Skeletal muscle cell (primary cell): ENCODE results near the gene DENND1A.

ENCODE experiments used
- DNase-seq: peaks from one replicate; pipeline ENCODE4 v3.0.0-alpha.2; 2010; ENCODE audit warnings: low read depth
- H3K4me3 ChIP-seq: 2 replicates; pipeline ENCODE4 v1.5.1; 2011; ENCODE audit warnings: low read depth, mild to moderate bottlenecking, control low read depth, low read length, moderate library complexity

The DENND1A gene

GRCh38 chr9:123421186-123421585, 508.7 kb downstream of the DENND1A start:
- no peak overlapping the region for H3K4me3 ChIP-seq
- DNase-seq: no peak

- no peak for DNase-seq
- H3K4me3 ChIP-seq: no peak overlapping the region
Observed at GRCh38 chr9:123420592-123421111, 509.3 kb downstream of the DENND1A start.

DNA sequence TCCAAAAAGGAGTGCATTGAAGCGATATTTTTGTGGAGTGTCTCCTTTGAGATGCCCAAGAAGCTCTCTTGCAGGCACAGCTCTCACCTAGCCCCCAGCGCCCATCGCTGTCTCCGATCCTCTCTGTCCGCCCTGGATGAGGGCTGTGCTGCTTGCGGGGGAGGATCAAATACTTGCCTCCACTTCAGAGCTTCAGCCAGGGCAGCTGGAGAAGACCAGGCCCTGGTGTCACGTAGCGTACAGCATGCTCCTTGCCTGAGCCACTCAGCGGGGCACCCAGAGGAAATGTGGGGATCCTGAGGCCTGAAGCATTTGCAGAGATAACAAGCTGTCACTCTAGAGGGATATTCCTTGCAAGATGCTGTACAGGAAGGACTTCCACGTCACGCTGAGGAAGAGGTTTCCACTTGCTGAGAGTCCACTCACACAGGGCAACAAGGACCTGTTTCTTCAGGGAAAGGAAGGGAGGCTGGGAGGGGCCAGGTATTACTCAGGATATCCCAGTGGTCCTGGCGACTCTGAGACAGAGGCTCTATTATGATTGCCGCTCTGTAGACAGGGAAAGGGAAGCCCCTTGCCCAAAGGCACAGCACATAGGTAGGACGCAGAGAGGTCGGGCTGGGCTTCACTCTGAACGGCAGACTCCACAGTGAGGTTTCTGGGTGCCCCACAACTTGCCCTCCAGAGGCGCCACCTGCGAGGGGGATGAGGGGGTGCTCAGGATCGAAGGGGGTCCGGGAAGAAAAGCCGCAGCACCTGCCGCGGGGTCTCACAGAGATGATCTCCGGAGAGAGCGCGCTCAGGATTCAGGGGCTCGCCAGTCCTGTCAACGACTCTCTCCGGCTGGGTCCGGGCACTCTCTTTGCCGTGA, 510.0 kb downstream of the DENND1A start:
- DNase-seq: no peak
- H3K4me3 ChIP-seq: no peak overlapping the region

- no peak for DNase-seq
- H3K4me3 ChIP-seq: no peak overlapping the region
Observed at GRCh38 chr9:123419091-123419490, 510.8 kb downstream of the DENND1A start.

GRCh38 chr9:123418506-123418905, 511.4 kb downstream of the DENND1A start:
- no peak for DNase-seq
- H3K4me3 ChIP-seq: no peak overlapping the region

DNA sequence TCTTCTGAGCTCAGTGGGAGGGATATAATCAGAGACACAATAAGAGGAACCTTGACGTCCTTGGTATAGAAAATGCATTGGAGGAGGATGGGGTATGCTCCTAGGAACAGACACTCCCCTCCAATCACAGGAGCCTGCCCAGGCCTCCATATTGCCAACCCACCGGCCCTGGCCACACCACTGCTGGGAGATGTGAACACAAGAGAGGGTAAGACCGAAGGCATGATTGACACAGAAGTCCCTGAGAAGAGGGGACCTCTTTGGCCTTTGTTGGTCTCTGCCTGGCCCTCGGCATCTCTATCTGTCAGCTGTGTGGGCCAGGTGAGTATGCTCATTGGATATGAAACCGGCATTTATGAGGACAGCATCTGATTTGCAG, 511.9 kb downstream of the DENND1A start:
- no peak overlapping the region for H3K4me3 ChIP-seq
- no peak for DNase-seq

GRCh38 chr9:123417289-123418051, 512.5 kb downstream of the DENND1A start:
- H3K4me3 ChIP-seq: no peak overlapping the region
- no peak for DNase-seq

DNA sequence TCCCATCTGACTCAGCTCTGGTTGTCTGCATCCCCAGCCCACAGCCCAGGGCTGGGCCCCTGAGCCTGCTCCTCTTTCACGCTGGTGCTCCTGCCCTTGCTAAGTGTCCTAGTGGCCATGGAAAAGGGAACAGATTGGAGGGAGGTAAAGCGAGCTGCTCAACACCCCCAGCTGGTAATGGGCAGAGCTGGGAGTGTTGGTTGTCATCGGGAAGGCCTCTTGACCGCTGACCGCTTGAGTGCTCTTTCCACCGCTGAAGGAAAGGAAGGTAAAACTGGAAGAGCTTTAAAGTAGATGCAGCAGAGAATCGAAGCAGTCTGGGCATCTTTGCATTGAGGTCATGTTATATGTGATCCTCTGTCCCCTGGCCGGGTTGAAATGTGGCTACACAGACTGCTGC, 513.8 kb downstream of the DENND1A start:
- no peak for DNase-seq
- no peak overlapping the region for H3K4me3 ChIP-seq

DNA sequence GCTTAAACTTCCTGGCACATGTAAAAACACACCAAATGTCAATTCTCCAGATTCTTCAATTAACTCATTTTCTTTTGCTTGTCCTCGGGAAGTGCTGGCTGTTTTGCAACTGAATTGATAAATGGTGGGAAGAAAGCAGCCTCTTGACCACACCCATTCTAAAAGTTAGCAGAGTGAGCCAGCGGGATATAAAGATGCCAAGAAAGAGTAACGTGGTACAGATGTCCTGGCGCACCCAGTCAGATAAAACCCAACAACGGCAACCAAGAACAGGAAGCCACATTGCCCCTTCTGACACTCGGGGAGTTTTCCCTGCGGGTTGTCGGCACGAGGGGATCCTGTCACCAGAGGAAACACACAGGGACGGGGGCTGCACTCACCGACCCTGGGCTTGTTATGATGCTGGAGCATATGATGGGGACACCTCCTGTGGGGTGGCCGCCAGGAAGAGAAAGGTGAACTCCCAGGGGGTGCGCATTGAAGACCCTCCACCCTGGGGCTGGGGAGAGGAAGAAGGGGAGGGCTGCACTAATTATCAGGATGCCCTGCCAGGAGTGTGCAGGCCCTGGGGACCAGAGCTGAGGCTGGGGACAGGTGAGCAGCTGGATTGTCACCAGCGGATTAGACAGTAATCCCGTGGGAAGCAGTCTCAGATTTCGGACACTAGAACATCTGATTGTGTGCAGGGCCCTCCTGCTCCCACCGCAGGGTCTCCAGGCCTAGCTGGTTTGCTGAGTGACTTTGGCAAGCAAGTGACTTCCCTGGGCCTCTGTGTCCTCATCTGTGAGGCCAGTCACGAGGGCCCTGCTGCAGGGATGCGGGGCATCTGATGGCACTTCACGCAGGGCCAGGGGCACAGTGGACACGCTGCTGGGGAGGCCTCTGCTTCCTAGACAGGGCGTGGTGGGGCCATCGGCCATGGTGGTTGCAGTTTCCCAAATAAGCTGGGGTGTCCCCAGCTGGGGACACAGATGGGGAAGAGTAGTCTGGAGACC, 514.7 kb downstream of the DENND1A start:
- no peak overlapping the region for H3K4me3 ChIP-seq
- DNase-seq: no peak

DNA sequence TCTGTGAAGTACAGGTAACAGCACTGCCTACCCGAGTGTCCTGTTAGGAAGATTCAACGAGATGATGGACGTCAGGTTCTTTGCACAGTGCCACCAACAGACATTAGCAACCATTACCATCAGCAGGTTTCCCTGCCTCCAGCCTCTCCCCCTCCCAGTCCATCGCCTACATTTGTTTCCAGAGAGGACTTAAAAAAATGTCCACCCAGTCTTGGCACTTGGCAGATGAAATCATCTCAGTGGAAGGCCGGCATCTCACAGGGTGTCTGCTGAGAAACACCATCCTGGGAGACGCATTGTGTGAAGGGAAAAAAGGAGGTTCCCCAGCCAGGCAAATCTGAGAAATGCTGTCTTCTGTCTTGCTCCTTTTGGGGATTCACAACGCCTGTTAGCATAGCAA, 515.7 kb downstream of the DENND1A start:
- DNase-seq: no peak
- no peak overlapping the region for H3K4me3 ChIP-seq

GRCh38 chr9:123412171-123412820, 517.6 kb downstream of the DENND1A start:
- DNase-seq: no peak
- no peak overlapping the region for H3K4me3 ChIP-seq

GRCh38 chr9:123411636-123412035, 518.3 kb downstream of the DENND1A start:
- no peak for DNase-seq
- no peak overlapping the region for H3K4me3 ChIP-seq

DNA sequence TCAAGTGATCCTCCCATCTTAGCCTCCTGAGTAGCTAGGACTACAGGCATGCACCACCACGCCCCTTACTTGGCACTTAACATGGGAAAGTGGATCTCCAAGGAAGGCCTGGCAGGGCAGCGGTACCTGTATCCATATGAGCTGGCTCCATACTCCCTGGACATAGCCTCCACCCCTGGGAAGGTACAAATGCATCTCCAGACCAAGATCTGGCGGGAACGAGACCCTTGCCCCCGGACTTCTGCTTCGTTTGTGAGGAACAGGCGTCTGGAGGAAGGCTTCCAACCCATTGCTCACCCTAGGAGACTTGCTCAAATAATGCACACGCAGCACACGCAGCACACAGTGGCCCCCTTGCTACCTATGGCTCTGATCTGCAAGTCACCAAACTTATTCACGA, 518.7 kb downstream of the DENND1A start:
- no peak overlapping the region for H3K4me3 ChIP-seq
- no peak for DNase-seq

GRCh38 chr9:123410281-123410910, 519.5 kb downstream of the DENND1A start:
- H3K4me3 ChIP-seq: no peak overlapping the region
- no peak for DNase-seq

- no peak overlapping the region for H3K4me3 ChIP-seq
- no peak for DNase-seq
Observed at GRCh38 chr9:123408313-123409262, 521.3 kb downstream of the DENND1A start.

- H3K4me3 ChIP-seq: no peak overlapping the region
- DNase-seq: no peak
Observed at GRCh38 chr9:123407217-123407851, 522.6 kb downstream of the DENND1A start.

DNA sequence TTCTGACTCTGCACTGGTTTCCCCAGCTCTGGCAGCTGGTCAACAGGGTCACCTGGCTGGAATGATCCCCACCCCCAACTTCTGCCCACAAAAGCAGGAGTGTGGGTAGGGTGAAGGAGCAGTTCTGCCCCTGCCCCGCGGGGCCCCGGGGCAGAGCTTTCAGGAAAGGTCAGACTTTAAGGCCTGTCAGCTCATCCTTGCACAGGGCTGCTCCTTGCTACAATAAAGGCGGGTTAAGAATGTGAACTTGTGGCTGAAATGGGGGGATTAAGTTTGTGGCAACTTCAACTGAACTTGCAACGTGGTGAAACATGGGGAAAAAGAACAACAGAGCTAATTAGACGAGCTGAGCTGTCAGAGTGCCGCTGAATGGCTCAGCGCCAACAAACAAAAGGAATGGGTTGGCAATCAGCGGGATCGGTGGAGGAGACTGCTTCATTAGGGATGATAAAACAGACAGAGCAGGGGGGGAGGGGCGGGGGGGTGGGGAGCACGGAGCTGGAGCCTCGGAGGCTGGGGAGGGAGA, 523.2 kb downstream of the DENND1A start:
- DNase-seq: no peak
- H3K4me3 ChIP-seq: no peak overlapping the region
